KOPT-K1 (cell line): ENCODE results near the gene MXD3.

Experiments used
- H3K27ac ChIP-seq: fragments of 200-600 bp; sonication (generic); 2 replicates; pipeline ENCODE4 v1.5.1; 2016; ENCODE audit warnings: antibody characterized with exemption, mild to moderate bottlenecking, low read depth, low read length; ENCODE audit not compliant: poor library complexity, severe bottlenecking
- H3K36me3 ChIP-seq: fragments of 200-600 bp; sonication (generic); 2 replicates; pipeline ENCODE4 v1.5.1; 2017; ENCODE audit warnings: antibody characterized with exemption, mild to moderate bottlenecking, low read length, moderate library complexity; ENCODE audit not compliant: insufficient read depth
- H3K9me3 ChIP-seq: fragments of 200-600 bp; sonication (generic); 2 replicates; pipeline ENCODE4 v1.5.1; 2017; ENCODE audit warnings: antibody characterized with exemption, low read length, mild to moderate bottlenecking; ENCODE audit not compliant: insufficient read depth, poor library complexity, severe bottlenecking

Gene MXD3

DNA sequence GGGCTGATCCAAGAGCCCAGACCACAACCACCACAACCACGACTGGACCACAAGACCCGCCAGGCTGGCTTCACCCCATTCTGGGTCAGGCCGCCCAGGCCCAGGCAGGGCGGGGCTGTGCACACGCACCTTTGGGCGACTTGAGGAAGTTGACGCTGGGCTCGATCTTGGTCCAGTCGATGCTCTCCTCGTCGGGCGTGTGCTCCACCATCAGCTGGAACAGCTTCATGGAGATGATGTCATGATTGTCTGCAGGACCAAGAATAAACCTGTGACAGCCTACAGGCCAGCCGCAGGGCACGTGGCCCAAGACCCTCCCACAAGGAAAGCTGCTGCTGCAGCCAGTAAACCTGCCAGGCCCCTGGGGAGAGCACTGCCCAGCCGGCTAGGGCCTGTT, 22.5 kb upstream of the MXD3 start:
- Histone ChIP-seq H3K36me3 (peaks cover 100% of the 10 kb centered on the region), H3K9me3 (no peaks in the 10 kb centered on the region), H3K27ac (no peak overlapping the region)

DNA sequence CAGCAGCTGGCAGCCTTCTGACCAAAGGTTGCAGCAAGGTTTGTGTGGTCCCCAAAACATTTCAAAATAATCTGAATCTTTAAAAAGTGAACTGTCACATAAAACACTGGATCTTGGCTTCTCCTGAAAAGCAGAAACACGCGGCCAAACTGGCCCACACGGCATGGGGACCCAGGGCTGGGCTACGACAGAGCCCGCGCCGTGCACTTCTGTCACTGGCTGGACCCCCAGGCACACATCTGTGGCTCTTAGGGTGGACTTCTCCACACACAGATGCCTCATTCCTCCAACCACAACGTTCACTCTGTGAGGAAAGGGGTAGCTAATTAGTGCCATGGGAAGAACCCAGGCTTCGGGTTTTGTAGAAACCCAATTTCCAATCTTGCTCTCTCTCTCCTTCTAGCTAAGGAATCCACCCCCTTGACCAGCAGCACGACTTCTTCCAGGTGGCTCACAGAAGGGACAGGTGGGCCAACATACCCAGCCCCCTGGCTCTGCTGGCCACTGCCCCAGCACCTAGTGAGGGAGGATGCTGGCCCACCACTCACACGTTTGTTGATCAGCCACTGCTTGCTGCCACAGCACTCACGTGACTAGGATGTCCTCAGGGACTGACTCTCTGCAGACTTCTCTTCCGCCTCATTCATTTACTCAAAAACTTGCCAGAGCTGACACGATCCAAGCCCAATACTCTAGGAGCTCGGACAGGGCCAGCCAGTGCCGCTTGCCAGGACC, 21.9 kb upstream of the MXD3 start:
- peaks cover 98% of the 10 kb centered on the region for H3K36me3 ChIP-seq
- no peaks in the 10 kb centered on the region for H3K9me3 ChIP-seq
- H3K27ac ChIP-seq = no peak overlapping the region

DNA sequence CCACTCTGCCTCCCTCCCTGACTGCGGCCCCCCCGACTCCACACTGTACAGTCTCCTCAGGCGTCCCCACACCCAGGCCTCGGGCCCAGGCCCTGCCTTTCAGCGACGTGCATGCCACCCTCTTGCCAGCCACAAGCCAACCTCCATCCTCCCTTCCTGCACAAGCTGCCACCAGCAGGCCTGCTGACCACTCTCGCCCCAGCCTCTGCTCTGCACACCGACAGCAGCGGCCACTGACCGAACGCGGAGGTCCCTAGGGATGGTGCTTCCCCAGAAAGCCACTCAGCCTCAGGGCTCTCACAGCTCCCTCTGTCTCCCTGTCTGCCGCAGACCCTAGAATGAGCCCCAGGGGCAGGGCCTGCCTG, 21.2 kb upstream of the MXD3 start:
- Histone ChIP-seq H3K9me3 (no peaks in the 10 kb centered on the region), H3K36me3 (peaks cover 98% of the 10 kb centered on the region), H3K27ac (no peak overlapping the region)

DNA sequence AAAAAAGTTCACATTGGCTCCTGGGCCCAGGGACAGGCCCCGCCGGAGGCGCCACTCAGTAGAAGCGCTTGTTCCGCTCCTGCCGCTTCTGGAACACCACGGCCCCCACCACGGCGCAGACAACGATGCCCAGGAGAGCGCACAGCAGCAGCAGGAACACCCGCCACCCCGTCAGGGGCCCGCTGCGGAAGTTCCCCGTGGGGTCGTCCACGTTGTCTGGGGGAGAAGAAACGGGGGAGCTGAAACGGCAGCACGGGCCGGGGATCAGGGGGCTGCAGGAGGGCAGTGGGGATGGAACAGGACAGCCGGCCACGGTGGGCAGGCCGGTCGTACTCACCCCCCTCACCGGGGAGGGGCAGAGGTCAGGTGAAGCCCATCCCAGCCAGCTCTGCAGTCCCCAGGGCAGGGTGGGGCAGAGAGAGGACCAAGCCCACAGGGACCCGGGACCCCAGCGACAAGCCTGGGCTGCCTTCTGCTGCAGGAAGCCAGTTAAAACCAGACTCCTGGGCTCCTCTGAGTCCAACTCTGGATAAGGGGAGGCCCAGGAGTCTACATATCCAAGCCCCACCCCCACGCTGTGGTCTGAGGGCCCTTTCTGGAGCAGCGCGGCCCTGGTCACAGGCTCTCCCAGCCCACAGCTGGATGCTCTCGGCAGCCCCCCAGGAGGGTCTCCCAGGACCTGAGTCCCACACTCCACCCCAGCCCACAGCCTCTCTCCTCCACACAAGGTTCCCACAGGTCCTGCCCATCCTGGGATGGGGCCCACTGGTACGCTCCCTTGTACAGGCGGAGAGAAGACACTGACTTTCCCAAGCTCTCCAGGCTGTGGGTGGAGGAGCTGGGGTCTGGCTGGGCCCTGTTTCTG, 20.6 kb upstream of the MXD3 start:
- Histone ChIP-seq H3K9me3 (no peaks in the 10 kb centered on the region), H3K27ac (no peak overlapping the region), H3K36me3 (peaks cover 98% of the 10 kb centered on the region)

DNA sequence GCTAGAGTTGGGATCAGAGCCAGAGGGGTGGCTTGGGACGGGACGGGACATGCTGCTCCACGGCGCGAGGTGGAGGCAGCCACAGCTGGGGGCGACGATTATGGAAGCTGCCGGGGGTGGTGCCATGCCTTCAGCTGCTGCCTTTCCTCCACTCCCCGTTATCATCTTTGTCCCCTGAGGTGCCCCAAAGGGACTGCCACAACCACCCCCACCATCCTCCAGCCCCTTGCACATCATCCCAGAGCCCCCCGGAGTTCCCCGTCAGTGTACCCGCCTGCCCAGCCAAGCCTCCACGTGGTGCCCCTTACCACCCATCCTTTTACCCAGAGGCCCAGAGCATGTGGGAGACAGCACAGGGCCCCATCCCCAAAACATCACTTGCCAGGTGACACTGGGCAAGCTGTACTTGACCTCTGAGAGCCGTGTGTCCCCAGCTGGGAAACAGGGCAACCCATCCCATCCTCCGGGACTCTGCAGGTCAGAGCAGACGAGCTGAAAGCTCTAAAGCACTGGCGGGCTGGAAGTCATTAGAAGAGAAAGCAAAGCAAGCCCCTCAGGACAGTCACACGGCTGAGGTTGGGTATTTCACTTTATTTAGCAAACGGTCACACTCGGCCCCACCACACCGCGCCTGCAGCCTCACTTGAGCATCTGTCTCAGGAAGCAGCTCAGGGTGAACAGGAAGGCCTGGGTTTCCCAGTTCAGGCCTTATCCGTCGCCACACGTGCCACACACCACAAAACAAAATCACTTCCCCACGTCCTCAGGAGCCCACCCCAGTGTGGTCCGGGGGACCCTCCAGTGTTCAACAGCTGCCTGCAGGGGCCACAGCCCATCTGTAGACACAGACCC, 19.5 kb upstream of the MXD3 start:
- Histone ChIP-seq H3K27ac (no peak overlapping the region), H3K36me3 (peaks cover 88% of the 10 kb centered on the region)

DNA sequence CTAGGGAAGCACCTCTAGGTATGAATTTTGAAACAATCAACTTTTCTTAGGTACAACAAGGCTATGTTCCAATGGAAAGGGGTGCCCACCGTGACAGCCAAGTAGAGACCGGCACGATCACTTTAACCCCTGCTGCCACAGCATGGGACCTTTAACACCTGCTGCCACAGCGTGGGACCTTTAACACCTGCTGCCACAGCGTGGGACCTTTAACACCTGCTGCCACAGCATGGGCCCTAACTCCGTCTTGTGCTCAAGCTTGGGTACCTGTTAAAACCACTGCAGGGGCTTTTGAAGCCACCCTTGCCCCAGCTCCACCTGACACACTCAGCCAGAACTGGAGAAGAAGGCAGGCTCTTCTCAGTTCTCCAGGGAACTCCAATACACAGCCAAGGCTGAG, 18.2 kb upstream of the MXD3 start:
- Histone ChIP-seq H3K36me3 (peaks cover 75% of the 10 kb centered on the region), H3K27ac (no peak overlapping the region), H3K9me3 (no peaks in the 10 kb centered on the region)

More for the DNA sequence above, 19.5 kb upstream of the MXD3 start:
- no peaks in the 10 kb centered on the region for H3K9me3 ChIP-seq

DNA sequence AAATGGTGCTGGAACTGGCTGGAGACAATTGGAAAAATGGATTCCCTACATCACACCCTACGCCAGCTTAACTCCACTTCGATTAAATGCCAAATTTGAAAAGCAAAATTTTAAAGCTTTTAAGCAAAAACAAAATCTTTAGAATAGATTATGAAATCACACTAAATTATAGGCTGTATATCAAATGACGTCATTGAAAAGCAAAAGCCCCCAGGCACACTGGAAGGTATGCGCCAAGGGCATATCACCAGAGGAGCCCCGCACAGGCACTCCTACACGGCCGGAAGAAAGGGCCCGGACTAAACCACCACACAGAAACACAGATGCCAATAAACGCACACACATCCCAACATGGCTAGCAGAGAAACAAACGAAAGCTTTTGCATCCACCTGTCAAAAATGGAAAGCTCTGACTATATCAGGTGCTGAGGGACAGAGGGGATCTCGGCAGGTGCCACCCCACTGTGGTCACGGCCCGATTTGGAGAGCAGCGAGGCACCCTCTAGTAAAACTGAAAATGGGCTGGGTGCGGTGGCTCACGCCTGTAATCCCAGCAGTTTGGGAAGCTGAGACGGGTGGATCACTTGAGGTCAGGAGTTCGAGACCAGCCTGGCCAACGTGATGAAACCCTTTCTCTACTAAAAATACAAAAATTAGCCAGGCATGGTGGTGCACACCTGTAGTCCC, 17.0 kb upstream of the MXD3 start:
- Histone ChIP-seq H3K9me3 (no peaks in the 10 kb centered on the region), H3K27ac (no peak overlapping the region), H3K36me3 (peaks cover 63% of the 10 kb centered on the region)

DNA sequence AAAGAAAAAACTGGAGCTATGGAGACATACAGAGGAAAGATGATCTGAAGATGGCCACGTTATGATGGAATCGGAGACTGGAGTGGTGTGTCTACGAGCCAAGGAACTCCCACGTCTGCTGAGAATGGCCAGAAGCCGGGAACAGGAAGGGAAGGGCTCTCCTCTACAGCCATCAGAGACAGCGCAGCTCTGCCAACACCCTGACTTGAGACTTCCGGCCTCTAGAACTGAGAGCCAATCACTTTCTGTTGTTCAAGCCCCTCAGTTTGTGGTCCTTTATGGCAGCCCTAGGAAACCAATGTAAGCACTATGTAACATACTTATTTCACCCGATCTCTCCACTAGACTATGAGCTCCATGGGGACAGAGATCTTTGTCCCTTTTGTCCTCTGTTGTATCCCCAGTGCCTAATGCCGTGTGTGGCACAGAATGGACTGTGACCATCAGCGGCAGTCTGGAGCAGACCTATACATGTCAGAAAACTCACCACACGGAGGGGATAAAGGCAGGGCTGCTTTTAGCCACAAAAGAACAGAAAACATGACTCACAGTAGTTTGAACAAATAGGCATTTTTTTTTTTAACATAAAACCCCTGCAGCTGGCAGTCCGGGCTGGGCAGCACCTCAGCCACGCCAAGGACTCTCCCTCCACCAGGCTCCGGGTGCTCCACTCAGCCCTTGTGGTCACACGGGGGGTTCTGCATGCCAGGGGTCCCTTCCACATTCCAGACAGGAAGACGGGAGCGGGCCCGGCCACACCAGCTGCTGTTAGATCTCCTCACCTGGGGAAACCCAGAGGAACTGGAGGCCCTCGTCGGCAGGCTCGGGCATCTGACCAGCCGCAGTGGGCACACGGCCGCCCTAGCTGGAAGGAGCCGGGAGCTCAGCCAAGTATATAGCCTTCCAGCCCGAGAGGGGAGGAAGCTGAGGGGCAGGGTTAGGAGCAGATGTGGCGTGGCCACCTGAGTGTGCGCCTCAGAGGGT, 16.1 kb upstream of the MXD3 start:
- Histone ChIP-seq H3K9me3 (no peaks in the 10 kb centered on the region), H3K36me3 (peaks cover 54% of the 10 kb centered on the region), H3K27ac (no peak overlapping the region)

DNA sequence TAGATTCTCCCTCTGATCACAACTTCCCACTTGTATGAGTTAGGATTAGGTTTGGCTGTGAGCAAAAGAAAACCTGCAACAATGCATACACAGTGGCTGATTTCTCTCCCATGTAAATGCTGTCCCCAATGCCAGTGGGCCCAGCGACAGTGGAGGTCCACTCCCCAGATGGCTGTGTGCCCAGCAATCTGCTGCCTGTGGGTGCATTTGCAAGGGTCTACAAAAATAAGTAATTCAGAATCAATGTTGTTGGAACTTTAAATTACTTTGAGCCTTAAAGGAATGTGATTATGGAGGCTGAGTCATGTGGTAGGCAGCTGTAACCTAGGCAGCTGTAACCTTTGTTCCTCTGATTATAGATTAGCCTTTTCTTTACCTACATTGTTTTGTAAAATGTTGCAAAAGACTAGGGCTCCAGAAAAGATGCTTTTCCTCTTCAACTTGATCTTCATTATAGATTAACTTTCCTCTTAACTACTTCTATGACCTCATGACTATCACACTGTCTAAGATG, 14.2 kb upstream of the MXD3 start:
- H3K9me3 ChIP-seq = no peaks in the 10 kb centered on the region
- no peak overlapping the region for H3K27ac ChIP-seq
- H3K36me3 ChIP-seq = peaks cover 35% of the 10 kb centered on the region

DNA sequence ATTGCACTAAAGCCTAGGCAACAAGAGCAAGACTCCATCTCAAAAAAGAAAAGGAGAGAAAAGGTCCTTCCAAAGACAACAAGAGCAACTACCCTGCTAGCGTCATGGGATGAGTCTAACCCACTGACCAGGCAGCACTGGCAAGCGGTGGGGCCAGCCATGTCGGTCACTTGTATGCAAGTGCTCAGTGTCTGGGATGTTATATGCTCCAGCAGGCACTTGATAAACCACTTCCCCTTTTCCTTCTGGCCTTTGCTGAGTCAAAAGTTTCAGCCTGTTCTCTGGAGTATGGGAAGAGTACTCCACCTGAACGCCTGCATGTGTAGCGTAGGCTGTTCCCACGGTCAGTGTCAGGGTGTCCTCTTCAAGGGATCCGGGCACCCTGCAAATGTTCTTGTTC, 9.2 kb upstream of the MXD3 start:
- H3K9me3 ChIP-seq = no peaks in the 10 kb centered on the region
- H3K27ac ChIP-seq = no peak overlapping the region

DNA sequence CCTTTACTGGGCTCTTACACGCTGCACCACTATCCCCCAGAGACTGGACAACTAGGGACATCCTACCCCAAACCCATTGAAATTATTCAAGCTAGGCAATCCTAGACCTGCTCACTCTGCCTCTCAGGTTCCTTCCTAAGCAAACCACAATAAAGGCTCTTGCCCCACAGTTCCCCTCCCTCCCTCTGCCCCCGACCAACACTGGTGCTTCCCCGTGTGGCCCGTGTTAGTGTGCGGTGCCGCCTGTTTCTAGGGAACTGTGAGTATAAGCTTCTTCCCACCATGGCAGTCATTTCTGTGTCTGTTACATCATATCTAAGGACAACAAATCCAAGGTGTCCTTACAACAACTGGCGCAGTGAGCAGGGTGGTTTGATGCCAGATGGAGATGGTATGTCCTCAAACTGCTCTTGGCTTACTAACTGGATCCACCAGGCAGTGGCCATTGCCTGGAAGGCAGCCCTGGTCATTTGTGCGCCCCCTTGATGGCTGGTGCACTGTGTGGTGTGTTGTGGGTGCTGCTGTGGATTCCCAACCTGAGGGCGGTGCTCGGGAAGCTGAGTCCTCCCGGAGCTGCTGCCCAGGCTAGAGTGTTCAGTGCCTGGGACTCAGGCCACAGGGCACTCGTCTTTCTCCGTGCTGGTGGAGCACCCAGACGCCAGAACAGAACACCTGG, 8.4 kb upstream of the MXD3 start:
- Histone ChIP-seq H3K36me3 (peaks cover 4% of the 10 kb centered on the region), H3K9me3 (no peaks in the 10 kb centered on the region), H3K27ac (no peak overlapping the region)

More for the DNA sequence above, 9.2 kb upstream of the MXD3 start:
- peaks cover 4% of the 10 kb centered on the region for H3K36me3 ChIP-seq

DNA sequence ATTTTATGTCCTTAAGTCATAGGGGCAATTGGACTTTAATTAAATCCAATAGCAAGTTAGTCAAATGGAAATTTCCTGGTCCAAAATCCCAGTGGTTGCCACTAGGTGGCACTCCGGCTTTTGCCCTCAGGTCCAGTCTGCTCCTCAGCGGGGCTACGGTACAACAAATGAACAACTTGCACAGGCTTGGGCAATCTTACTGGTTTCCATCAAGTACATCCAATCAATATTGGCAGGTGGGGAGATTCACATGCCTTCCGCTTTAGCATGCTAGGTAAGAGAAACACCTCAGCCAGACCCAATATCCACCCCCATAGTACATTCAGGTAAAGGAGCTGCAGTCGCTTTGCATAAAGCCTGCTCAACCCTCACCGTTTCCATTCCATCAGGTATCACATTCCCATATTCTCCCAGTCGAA, 6.3 kb upstream of the MXD3 start:
- peaks cover 4% of the 10 kb centered on the region; the same call in 1 of the 2 replicates for H3K36me3 ChIP-seq
- no peak overlapping the region for H3K27ac ChIP-seq
- H3K9me3 ChIP-seq = no peaks in the 10 kb centered on the region

DNA sequence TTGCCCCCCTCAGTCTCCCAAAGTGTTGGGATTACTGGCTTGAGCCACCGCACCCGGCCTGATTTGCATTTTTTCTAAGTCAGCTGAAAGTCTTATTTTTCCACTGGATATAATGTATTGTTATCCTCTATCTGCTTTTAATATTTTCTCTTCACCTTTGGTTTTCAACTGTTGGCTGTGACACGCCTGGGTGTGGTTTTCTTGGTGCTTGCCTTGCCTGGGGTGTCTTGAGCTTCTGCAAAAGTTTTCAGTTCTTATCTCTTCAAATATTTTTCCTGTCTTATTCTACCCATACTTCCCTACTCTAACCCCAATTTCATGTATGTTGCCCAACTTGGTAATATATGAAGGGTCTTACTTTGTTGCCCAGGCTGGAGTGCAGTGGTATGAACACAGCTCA, 4.3 kb upstream of the MXD3 start:
- H3K27ac ChIP-seq = no peak overlapping the region
- H3K9me3 ChIP-seq = no peaks in the 10 kb centered on the region

More for the DNA sequence above, 4.3 kb upstream of the MXD3 start:
- H3K36me3 ChIP-seq = peaks cover 4% of the 10 kb centered on the region; the same call in 1 of the 2 replicates
